K562 (cell line): ENCODE measurements around the gene APCDD1L. TPM values are rescaled to one million over a fixed set of nuclear protein-coding genes. Genes with fewer than 3 reads are reported as not detected.

ENCODE experiments used
- ATAC-seq: fragments of 200-7000 bp; cut with Tn5 transposase; 3 replicates; pipeline ENCODE4 v1.9.1; 2020; ENCODE audit warnings: moderate library complexity
- BruUV-seq: library from RNA; stranded (reverse); fragments of 400-500 nt; replicated peaks from 2 replicates; lab custom pipeline; 2021; lab: Mats Ljungman, UMichigan
- CTCF ChIA-PET: fragments of 300-600 bp; formaldehyde crosslinking; extraction: SDS; loops from one replicate; lab custom pipeline; 2021; ENCODE audit warnings: low intra/inter-chr PET ratio; lab: Yijun Ruan, JAX
- POLR2A ChIA-PET: fragments of 300-600, 350-650 bp; sonication (Branson Sonifier 250); formaldehyde crosslinking; extraction: SDS; loops from one replicate; lab custom pipeline; 2021; ENCODE audit warnings: antibody characterized with exemption, inconsistent platforms; lab: Yijun Ruan, JAX
- DNase-seq, 4 experiments: peaks; one replicate each; pipeline versions ENCODE4 v3.0.0 to v3.0.0-alpha.2; 2011 to 2018; ENCODE audit warnings: low spot score in 3 of 4, mixed read lengths in 3 of 4; ENCODE audit errors: extremely low read depth in 1 of 4
- FAIRE-seq: peaks from 2 replicates; lab custom pipeline; 2011; peaks lifted over from hg19 to GRCh38; lab: Jason Lieb, UNC
- H2AFZ ChIP-seq: 2 replicates; pipeline ENCODE4 v1.6.0; 2011; ENCODE audit warnings: low read depth, low read length, control low read depth, inconsistent platforms
- H3K27ac ChIP-seq: fragments of 200-600 bp; 3 replicates; pipeline ENCODE4 v1.8.0; 2011; ENCODE audit warnings: low read depth, mild to moderate bottlenecking, control low read depth, inconsistent platforms, low read length, moderate library complexity, mixed read lengths; ENCODE audit errors: extremely low read depth
- H3K27me3 ChIP-seq, 2 experiments: fragments of 300-600 bp in 1 of 2; 2 replicates in 1 of 2; 3 replicates in 1 of 2; pipeline versions ENCODE4 v1.6.0 to v1.8.0; 2011; ENCODE audit warnings: inconsistent platforms in 2 of 2, low read length in 2 of 2, mild to moderate bottlenecking in 1 of 2, mixed read lengths in 1 of 2, moderate library complexity in 1 of 2; ENCODE audit not compliant: control insufficient read depth in 2 of 2, insufficient read depth in 2 of 2
- H3K36me3 ChIP-seq: fragments of 300-600 bp; 3 replicates; pipeline ENCODE4 v1.8.0; 2011; ENCODE audit warnings: mild to moderate bottlenecking, low read length, inconsistent platforms; ENCODE audit not compliant: control insufficient read depth, insufficient read depth
- H3K4me1 ChIP-seq, 2 experiments: fragments of 200-600 bp in 1 of 2; replicated peaks in 1 of 2; 2 replicates in 1 of 2; 3 replicates in 1 of 2; pipeline versions ENCODE4 v1.5.1 to v1.8.0; 2011; ENCODE audit warnings: inconsistent platforms in 2 of 2, low read length in 2 of 2, mild to moderate bottlenecking in 1 of 2, mixed read lengths in 1 of 2, moderate library complexity in 1 of 2; ENCODE audit not compliant: control insufficient read depth in 2 of 2, insufficient read depth in 2 of 2
- H3K4me2 ChIP-seq: 2 replicates; pipeline ENCODE4 v1.6.1; 2011; ENCODE audit warnings: low read length, control low read depth, inconsistent platforms, mixed read lengths; ENCODE audit not compliant: insufficient read depth
- H3K4me3 ChIP-seq: fragments of 200-600 bp; sonication (generic), shearing (Covaris generic); 2 replicates; pipeline ENCODE4 v1.5.1; 2016; ENCODE audit warnings: control low read depth, inconsistent platforms
- H3K79me2 ChIP-seq: fragments of 200-600 bp; 3 replicates; pipeline ENCODE4 v1.8.0; 2011; ENCODE audit warnings: low read length, inconsistent platforms; ENCODE audit not compliant: control insufficient read depth, insufficient read depth
- H3K9ac ChIP-seq, 2 experiments: 2 replicates each; pipeline versions ENCODE4 v1.6.0 to v1.6.1; 2011; ENCODE audit warnings: low read depth in 2 of 2, low read length in 2 of 2, control low read depth in 1 of 2, inconsistent platforms in 1 of 2, mild to moderate bottlenecking in 1 of 2, mixed read lengths in 1 of 2; ENCODE audit not compliant: insufficient read depth in 1 of 2
- H3K9me1 ChIP-seq: one replicate; pipeline ENCODE4 v1.6.0; 2011; ENCODE audit warnings: inconsistent platforms, mild to moderate bottlenecking, low read length, moderate library complexity; ENCODE audit not compliant: control insufficient read depth, insufficient read depth
- H3K9me3 ChIP-seq: replicated peaks from 2 replicates; pipeline ENCODE4 v1.5.1; 2011; ENCODE audit warnings: low read depth, low read length, inconsistent platforms; ENCODE audit not compliant: control insufficient read depth, insufficient read depth
- H4K20me1 ChIP-seq: replicated peaks from 2 replicates; pipeline ENCODE4 v1.6.1; 2011; ENCODE audit warnings: low read length, inconsistent platforms, mixed read lengths; ENCODE audit not compliant: control insufficient read depth, insufficient read depth
- CREBBP ChIP-seq: IDR thresholded peaks from one replicate; pipeline ENCODE4 v1.6.1; 2012; ENCODE audit warnings: low read depth, mild to moderate bottlenecking, control low read depth, inconsistent platforms, low read length
- WGBS: fragments of 100-300 bp; shearing (Covaris generic); methylation state at CpG from one replicate; pipeline ENCODE4 v1.1.6; 2016; ENCODE audit warnings: low coverage, mixed read lengths; ENCODE audit not compliant: insufficient coverage; ENCODE audit errors: missing lambda C conversion rate; 5-methylcytosine and 5-hydroxymethylcytosine counted together
- in situ Hi-C: fragments of 300-500 bp; cut with MboI; formaldehyde crosslinking; loops from 4 replicates; pipeline ENCODE4 v1.15.0; 2018; ENCODE audit warnings: inconsistent platforms, mixed read lengths
- intact Hi-C: fragments of 100-400 bp; cut with micrococcal nuclease; formaldehyde crosslinking; loops from 2 replicates; pipeline ENCODE4 v1.14.2; 2022
- polyA plus RNA-seq, 8 experiments: library from polyadenylated mRNA; depleted of rRNA in 4 of 8; stranded (reverse) in 5 of 8; unstranded in 3 of 8; fragments of >200 nt; fragmentation: Nextera tagmentation in 2 of 8; fragmentation: Illumina TruSeq in 1 of 8; extraction: Ambion mirVana in 2 of 8; extraction: Trizol in 1 of 8; gene quantifications; 2 replicates each; pipeline versions ENCODE4 v1.2.1 to v1.2.3, GENCODE V29; 2011 to 2014; ENCODE audit warnings: inconsistent platforms in 1 of 8, missing spikeins in 1 of 8
- total RNA-seq, 7 experiments: library from RNA; depleted of rRNA in 6 of 7; stranded (reverse); fragments of >200 nt in 6 of 7; fragmentation: Illumina TruSeq in 2 of 7; extraction: Trizol in 2 of 7; gene quantifications; 2 replicates each; pipeline versions ENCODE4 v1.2.1 to v1.2.3, GENCODE V29; 2011 to 2021; ENCODE audit warnings: low replicate concordance in 1 of 7
- TF ChIP-seq, protein P1 (sequence below), 3 experiments: IDR thresholded peaks in 2 of 3; conservative IDR thresholded peaks in 1 of 3; 2 replicates each; pipeline ENCODE4 v1.5.1; 2011 to 2012; ENCODE audit warnings: low read length in 3 of 3, mild to moderate bottlenecking in 3 of 3, control low read depth in 2 of 3, improper control_type of control experiment in 1 of 3, inconsistent platforms in 1 of 3, low read depth in 1 of 3, mixed read lengths in 1 of 3, moderate library complexity in 1 of 3; ENCODE audit not compliant: insufficient read depth in 2 of 3

Gene APCDD1L
- total and polyA plus RNA-seq, 9 of the 15 experiments (the other 6 are each of a cell fraction or from before 2014, with no cell fraction given): not detected

DNA sequence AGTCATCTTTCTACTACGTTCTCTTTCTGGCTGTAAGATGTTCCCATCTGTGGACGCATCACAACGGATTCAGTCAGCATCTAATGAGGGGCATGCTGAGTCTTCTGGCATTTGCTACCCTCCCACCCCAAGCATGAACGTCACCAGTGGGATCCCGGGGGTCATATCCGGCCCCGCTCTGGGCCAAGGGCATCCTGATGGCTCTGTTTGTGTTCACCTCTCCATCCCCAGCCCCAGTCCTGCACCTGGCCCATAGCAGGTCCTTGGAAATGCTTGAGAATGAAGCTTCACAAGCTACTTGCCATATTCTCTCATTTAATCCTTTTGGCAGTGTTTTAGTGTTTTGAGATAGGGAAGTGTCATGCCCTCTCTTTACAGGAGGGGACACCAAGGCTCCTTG lies 14.9 kb downstream of the APCDD1L start:
- no peak for FAIRE-seq
- intact Hi-C loops: no loop called here
- TF ChIP-seq, protein P1, sequence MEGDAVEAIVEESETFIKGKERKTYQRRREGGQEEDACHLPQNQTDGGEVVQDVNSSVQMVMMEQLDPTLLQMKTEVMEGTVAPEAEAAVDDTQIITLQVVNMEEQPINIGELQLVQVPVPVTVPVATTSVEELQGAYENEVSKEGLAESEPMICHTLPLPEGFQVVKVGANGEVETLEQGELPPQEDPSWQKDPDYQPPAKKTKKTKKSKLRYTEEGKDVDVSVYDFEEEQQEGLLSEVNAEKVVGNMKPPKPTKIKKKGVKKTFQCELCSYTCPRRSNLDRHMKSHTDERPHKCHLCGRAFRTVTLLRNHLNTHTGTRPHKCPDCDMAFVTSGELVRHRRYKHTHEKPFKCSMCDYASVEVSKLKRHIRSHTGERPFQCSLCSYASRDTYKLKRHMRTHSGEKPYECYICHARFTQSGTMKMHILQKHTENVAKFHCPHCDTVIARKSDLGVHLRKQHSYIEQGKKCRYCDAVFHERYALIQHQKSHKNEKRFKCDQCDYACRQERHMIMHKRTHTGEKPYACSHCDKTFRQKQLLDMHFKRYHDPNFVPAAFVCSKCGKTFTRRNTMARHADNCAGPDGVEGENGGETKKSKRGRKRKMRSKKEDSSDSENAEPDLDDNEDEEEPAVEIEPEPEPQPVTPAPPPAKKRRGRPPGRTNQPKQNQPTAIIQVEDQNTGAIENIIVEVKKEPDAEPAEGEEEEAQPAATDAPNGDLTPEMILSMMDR (IDR thresholded peaks at IDR 0.05 in 2 of 3, conservative IDR thresholded peaks at IDR 0.05 in 1 of 3; ENCODE audit: insufficient read depth in 2 of 3, low read depth in 1 of 3, low read length in 3 of 3): 0 out of 6 replicates have a peak, but pooled peaks of 1 of the 3 experiments have one; percentile 3
- no peak for TF ChIP-seq CREBBP
- TF ChIP-seq, all 486 proteins: peak for 1

More for the DNA sequence above, 14.9 kb downstream of the APCDD1L start:
- DNase-seq (no peak), ATAC-seq (no peak)
- no peak overlapping the region for H3K27ac ChIP-seq
- H3K79me2 ChIP-seq: no peaks in the 10 kb centered on the region
- no peaks in the 10 kb centered on the region for H3K9me1 ChIP-seq
- peaks cover 4% of the 10 kb centered on the region for H3K9me3 ChIP-seq
- H2AFZ ChIP-seq: no peak overlapping the region
- H3K27me3 ChIP-seq: peaks cover 2 to 33% of the 10 kb centered on the region in 2 experiments; a peak in 4 of 5 replicates
- ChIA-PET CTCF (no interaction called here), POLR2A (no interaction called here)
- no peaks in the 10 kb centered on the region for H3K36me3 ChIP-seq
- no peaks in the 10 kb centered on the region for H4K20me1 ChIP-seq
- BruUV-seq: no TSS peak
- no peak overlapping the region for H3K9ac ChIP-seq
- no peaks in the 10 kb centered on the region for H3K4me1 ChIP-seq
- in situ Hi-C loops: no loop called here
- 0% methylated on average over 7 of the region's 7 CpGs for WGBS
- H3K4me2 ChIP-seq: no peak overlapping the region
- H3K4me3 ChIP-seq: no peak overlapping the region
